ENCODE measurements around the gene PDE11A.

GRCh38 chr2:178016612-178017011 lies 56.0 kb downstream of the PDE11A start:
- TF ChIP-seq CTCF (IDR thresholded peaks at IDR 0.05 in 4 of 5, conservative IDR thresholded peaks at IDR 0.05 in 1 of 5) (no peak), POLR2A (IDR thresholded peaks at IDR 0.05) (no peak)
